Chondrocyte (in vitro differentiated cells): Measurements from ENCODE around the gene SLC17A4. TPM values are rescaled to one million over a fixed set of nuclear protein-coding genes. Genes with fewer than 3 reads are reported as not detected.

ENCODE experiments used
- DNase-seq: peaks from one replicate; pipeline ENCODE4 v3.0.0; 2021; ENCODE audit warnings: mixed read lengths, low spot score
- H3K27ac Mint-ChIP-seq: one replicate; pipeline ENCODE4 v1.8.0; 2021; ENCODE audit warnings: mild to moderate bottlenecking, moderate library complexity, mixed read lengths; ENCODE audit not compliant: unreplicated experiment
- H3K27me3 Mint-ChIP-seq: 2 replicates; pipeline ENCODE4 v1.8.0; 2021; ENCODE audit warnings: low read depth, mixed read lengths
- H3K36me3 Mint-ChIP-seq: 2 replicates; pipeline ENCODE4 v1.8.0; 2021; ENCODE audit warnings: low read depth, mixed read lengths
- H3K4me1 Mint-ChIP-seq: 2 replicates; pipeline ENCODE4 v1.8.0; 2021; ENCODE audit warnings: low read depth, mild to moderate bottlenecking, mixed read lengths
- H3K4me3 Mint-ChIP-seq: one replicate; pipeline ENCODE4 v1.8.0; 2021; ENCODE audit warnings: mild to moderate bottlenecking, moderate library complexity, mixed read lengths; ENCODE audit not compliant: unreplicated experiment
- H3K9me3 Mint-ChIP-seq: 2 replicates; pipeline ENCODE4 v1.8.0; 2021; ENCODE audit warnings: low read depth, mixed read lengths
- CTCF ChIP-seq: fragments of 200-600 bp; sonication (generic); IDR thresholded peaks from 2 replicates; pipeline ENCODE4 v1.5.0; 2021; ENCODE audit warnings: antibody characterized with exemption, mild to moderate bottlenecking, moderate library complexity
- total RNA-seq: library from RNA; stranded (reverse); gene quantifications from 3 replicates; pipeline ENCODE4 v1.2.1, GENCODE V29; 2021

The SLC17A4 gene
- total RNA-seq, 1 donor from 2014 or later: not detected

- Mint-ChIP-seq H3K9me3 (no peaks in the 10 kb centered on the region), H3K4me3 (no peak overlapping the region), H3K27me3 (peaks cover 5% of the 10 kb centered on the region), H3K4me1 (peaks cover 3% of the 10 kb centered on the region), H3K36me3 (no peaks in the 10 kb centered on the region), H3K27ac (no peak overlapping the region)
- no peak for DNase-seq
- TF ChIP-seq CTCF: no peak
Observed at GRCh38 chr6:25714765-25715164, 39.8 kb upstream of the SLC17A4 start.

GRCh38 chr6:25715794-25716193, 38.7 kb upstream of the SLC17A4 start:
- peaks cover 3% of the 10 kb centered on the region for H3K4me1 Mint-ChIP-seq

GRCh38 chr6:25717866-25718740, 36.4 kb upstream of the SLC17A4 start:
- H3K4me3 Mint-ChIP-seq: no peak overlapping the region
- DNase-seq: no peak
- H3K4me1 Mint-ChIP-seq: peaks cover 3% of the 10 kb centered on the region
- H3K27ac Mint-ChIP-seq: no peak overlapping the region
- H3K27me3 Mint-ChIP-seq: peaks cover 10% of the 10 kb centered on the region
- no peaks in the 10 kb centered on the region for H3K36me3 Mint-ChIP-seq
- peak; percentile 86 for TF ChIP-seq CTCF
- no peaks in the 10 kb centered on the region for H3K9me3 Mint-ChIP-seq

More at GRCh38 chr6:25715794-25716193, 38.7 kb upstream of the SLC17A4 start:
- Mint-ChIP-seq H3K9me3 (no peaks in the 10 kb centered on the region), H3K27ac (no peak overlapping the region), H3K36me3 (no peaks in the 10 kb centered on the region), H3K27me3 (peaks cover 5% of the 10 kb centered on the region), H3K4me3 (no peak overlapping the region)
- no peak for TF ChIP-seq CTCF
- DNase-seq: no peak

- no peak for DNase-seq
Observed at GRCh38 chr6:25726122-25726911, 28.2 kb upstream of the SLC17A4 start.

More at GRCh38 chr6:25726122-25726911, 28.2 kb upstream of the SLC17A4 start:
- Mint-ChIP-seq H3K36me3 (no peaks in the 10 kb centered on the region), H3K9me3 (no peaks in the 10 kb centered on the region), H3K4me1 (no peaks in the 10 kb centered on the region), H3K27me3 (peaks cover 13% of the 10 kb centered on the region), H3K27ac (no peak overlapping the region), H3K4me3 (no peak overlapping the region)
- TF ChIP-seq CTCF: no peak
